Measurements from ENCODE around the gene AGAP5.

GRCh38 chr10:73641328-73642060 lies 56.4 kb downstream of the AGAP5 start, which contains the start of gene MYOZ1:
- TF ChIP-seq SIN3A (IDR thresholded peaks at IDR 0.05; ENCODE audit: borderline replicate concordance, insufficient read depth, low read depth, low read length) (no peak), CTCF (IDR thresholded peaks at IDR 0.05) (no peak), POLR2AphosphoS5 (IDR thresholded peaks at IDR 0.05; ENCODE audit: low read depth, low read length) (no peak)

All from Panc1 (cell line).